H4 (cell line): ENCODE data around the gene CSNK1G1. TPM values are rescaled to one million over a fixed set of nuclear protein-coding genes. Genes with fewer than 3 reads are reported as not detected.

ENCODE experiments used
- DNase-seq: peaks from one replicate; pipeline ENCODE4 v3.0.0-alpha.2; 2015; ENCODE audit warnings: low spot score
- total RNA-seq: library from RNA; depleted of rRNA; stranded (reverse); fragments of >200 nt; shearing (Covaris generic); gene quantifications from 2 replicates; pipeline ENCODE4 v1.2.3, GENCODE V29; 2014

The CSNK1G1 gene
- total RNA-seq, 1 experiment from 2014 or later = 14.6 TPM

- peak; percentile 77 for DNase-seq
Measured at GRCh38 chr15:64153480-64154367, 202.2 kb downstream of the CSNK1G1 start.

GRCh38 chr15:64152507-64153387, 203.2 kb downstream of the CSNK1G1 start:
- DNase-seq = no peak

- no peak for DNase-seq
Measured at GRCh38 chr15:64151727-64152506, 204.1 kb downstream of the CSNK1G1 start, which contains the start of gene SNX22. SNX22 (plus strand) TSS chr15:64151731; CDS start chr15:64151776, 45 bp downstream.

- no peak for DNase-seq
Measured at GRCh38 chr15:64149893-64150578, 205.9 kb downstream of the CSNK1G1 start.

GRCh38 chr15:64149424-64149823, 206.5 kb downstream of the CSNK1G1 start:
- no peak for DNase-seq

GRCh38 chr15:64148581-64148980, 207.4 kb downstream of the CSNK1G1 start:
- no peak for DNase-seq

GRCh38 chr15:64148168-64148567, 207.8 kb downstream of the CSNK1G1 start:
- DNase-seq = no peak

- DNase-seq = no peak
Measured at GRCh38 chr15:64146885-64147681, 208.9 kb downstream of the CSNK1G1 start.

GRCh38 chr15:64146520-64146884, 209.5 kb downstream of the CSNK1G1 start:
- DNase-seq = no peak

- DNase-seq = no peak
Measured at GRCh38 chr15:64146041-64146440, 209.9 kb downstream of the CSNK1G1 start.

- no peak for DNase-seq
Measured at GRCh38 chr15:64144565-64145281, 211.2 kb downstream of the CSNK1G1 start.

GRCh38 chr15:64144192-64144564, 211.8 kb downstream of the CSNK1G1 start:
- no peak for DNase-seq

GRCh38 chr15:64143276-64143675, 212.7 kb downstream of the CSNK1G1 start:
- no peak for DNase-seq

GRCh38 chr15:64141798-64142512, 214.0 kb downstream of the CSNK1G1 start:
- no peak for DNase-seq

- no peak for DNase-seq
Measured at GRCh38 chr15:64138331-64138941, 217.5 kb downstream of the CSNK1G1 start.

- DNase-seq = no peak
Measured at GRCh38 chr15:64137226-64137833, 218.6 kb downstream of the CSNK1G1 start.

- no peak for DNase-seq
Measured at GRCh38 chr15:64136347-64136746, 219.6 kb downstream of the CSNK1G1 start.

- DNase-seq = peak; percentile 35
Measured at GRCh38 chr15:64134345-64134829, 221.6 kb downstream of the CSNK1G1 start.
